ENCODE results near the gene MPPE1. TPM values are rescaled to one million over a fixed set of nuclear protein-coding genes. Genes with fewer than 3 reads are reported as not detected.

MPPE1 gene
- total RNA-seq, 1 donor from 2014 or later, result 29.4 TPM

GRCh38 chr18:11886577-11887110 is 21.5 kb downstream of the MPPE1 start:
- peaks cover 20% of the 10 kb centered on the region for H3K36me3 Mint-ChIP-seq (ENCODE audit: low read depth, unreplicated experiment)
- Histone ChIP-seq H3K79me2 (ENCODE audit: insufficient read depth, low read length) (no peaks in the 10 kb centered on the region), H3K4me3 (ENCODE audit: insufficient read depth, low read depth, low read length) (no peak overlapping the region), H4K20me1 (ENCODE audit: insufficient read depth, low read length) (no peaks in the 10 kb centered on the region), H3K4me2 (ENCODE audit: low read length) (no peak overlapping the region), H3K27me3 (ENCODE audit: insufficient read depth, low read length) (no peaks in the 10 kb centered on the region), H3K36me3 (ENCODE audit: insufficient read depth, low read length) (no peaks in the 10 kb centered on the region), H3K9me3 (ENCODE audit: insufficient read depth, low read depth, low read length) (no peaks in the 10 kb centered on the region), H3K27ac (ENCODE audit: low read depth, low read length) (no peak overlapping the region), H3K4me1 (ENCODE audit: insufficient read depth, low read length) (no peaks in the 10 kb centered on the region), H3K9ac (ENCODE audit: low read length) (no peak overlapping the region), H2AFZ (ENCODE audit: low read depth, low read length) (no peak overlapping the region)
- H3K4me3 Mint-ChIP-seq (ENCODE audit: unreplicated experiment), result no peak overlapping the region
- TF ChIP-seq EZH2 (IDR thresholded peaks at IDR 0.05; ENCODE audit: insufficient read depth, low read length) (no peak), CTCF (IDR thresholded peaks at IDR 0.05; ENCODE audit: insufficient read depth, low read depth, low read length) (no peak)
- H3K27me3 Mint-ChIP-seq (ENCODE audit: low read depth, unreplicated experiment), result no peaks in the 10 kb centered on the region
- H3K27ac Mint-ChIP-seq (ENCODE audit: unreplicated experiment), result no peak overlapping the region
- DNase-seq (ENCODE audit: low read depth), result no peak
- H3K4me1 Mint-ChIP-seq (ENCODE audit: low read depth, unreplicated experiment), result peaks cover 6% of the 10 kb centered on the region
- H3K9me3 Mint-ChIP-seq (ENCODE audit: unreplicated experiment), result no peaks in the 10 kb centered on the region
- no peak for FAIRE-seq

GRCh38 chr18:11885278-11885947 is 22.7 kb downstream of the MPPE1 start:
- Histone ChIP-seq H3K4me1 (ENCODE audit: insufficient read depth, low read length) (no peaks in the 10 kb centered on the region), H3K27me3 (ENCODE audit: insufficient read depth, low read length) (no peaks in the 10 kb centered on the region), H3K27ac (ENCODE audit: low read depth, low read length) (no peak overlapping the region), H3K4me2 (ENCODE audit: low read length) (no peak overlapping the region), H3K9me3 (ENCODE audit: insufficient read depth, low read depth, low read length) (no peaks in the 10 kb centered on the region), H3K4me3 (ENCODE audit: insufficient read depth, low read depth, low read length) (no peak overlapping the region), H2AFZ (ENCODE audit: low read depth, low read length) (no peak overlapping the region), H4K20me1 (ENCODE audit: insufficient read depth, low read length) (no peaks in the 10 kb centered on the region), H3K79me2 (ENCODE audit: insufficient read depth, low read length) (no peaks in the 10 kb centered on the region), H3K36me3 (ENCODE audit: insufficient read depth, low read length) (no peaks in the 10 kb centered on the region), H3K9ac (ENCODE audit: low read length) (no peak overlapping the region)
- DNase-seq (ENCODE audit: low read depth) (no peak), FAIRE-seq (no peak)
- H3K4me3 Mint-ChIP-seq (ENCODE audit: unreplicated experiment), result no peak overlapping the region
- no peak overlapping the region for H3K27ac Mint-ChIP-seq (ENCODE audit: unreplicated experiment)
- peaks cover 21% of the 10 kb centered on the region for H3K36me3 Mint-ChIP-seq (ENCODE audit: low read depth, unreplicated experiment)
- peaks cover 6% of the 10 kb centered on the region for H3K4me1 Mint-ChIP-seq (ENCODE audit: low read depth, unreplicated experiment)
- H3K27me3 Mint-ChIP-seq (ENCODE audit: low read depth, unreplicated experiment), result no peaks in the 10 kb centered on the region
- TF ChIP-seq EZH2 (IDR thresholded peaks at IDR 0.05; ENCODE audit: insufficient read depth, low read length) (no peak), CTCF (IDR thresholded peaks at IDR 0.05; ENCODE audit: insufficient read depth, low read depth, low read length) (no peak)
- no peaks in the 10 kb centered on the region for H3K9me3 Mint-ChIP-seq (ENCODE audit: unreplicated experiment)

GRCh38 chr18:11884396-11885030 is 23.6 kb downstream of the MPPE1 start:
- Histone ChIP-seq H3K36me3 (ENCODE audit: insufficient read depth, low read length) (no peaks in the 10 kb centered on the region), H3K9ac (ENCODE audit: low read length) (no peak overlapping the region), H2AFZ (ENCODE audit: low read depth, low read length) (no peak overlapping the region), H3K79me2 (ENCODE audit: insufficient read depth, low read length) (no peaks in the 10 kb centered on the region), H3K4me1 (ENCODE audit: insufficient read depth, low read length) (no peaks in the 10 kb centered on the region), H4K20me1 (ENCODE audit: insufficient read depth, low read length) (no peaks in the 10 kb centered on the region), H3K4me3 (ENCODE audit: insufficient read depth, low read depth, low read length) (no peak overlapping the region), H3K27ac (ENCODE audit: low read depth, low read length) (no peak overlapping the region), H3K27me3 (ENCODE audit: insufficient read depth, low read length) (no peaks in the 10 kb centered on the region), H3K4me2 (ENCODE audit: low read length) (no peak overlapping the region), H3K9me3 (ENCODE audit: insufficient read depth, low read depth, low read length) (no peaks in the 10 kb centered on the region)
- DNase-seq (ENCODE audit: low read depth) (no peak), FAIRE-seq (no peak)
- Mint-ChIP-seq H3K4me3 (ENCODE audit: unreplicated experiment) (no peak overlapping the region), H3K4me1 (ENCODE audit: low read depth, unreplicated experiment) (peaks cover 6% of the 10 kb centered on the region), H3K36me3 (ENCODE audit: low read depth, unreplicated experiment) (peaks cover 17% of the 10 kb centered on the region), H3K27me3 (ENCODE audit: low read depth, unreplicated experiment) (no peaks in the 10 kb centered on the region), H3K9me3 (ENCODE audit: unreplicated experiment) (peaks cover 2% of the 10 kb centered on the region), H3K27ac (ENCODE audit: unreplicated experiment) (no peak overlapping the region)
- TF ChIP-seq CTCF (IDR thresholded peaks at IDR 0.05; ENCODE audit: insufficient read depth, low read depth, low read length), result no peak
- TF ChIP-seq EZH2 (IDR thresholded peaks at IDR 0.05; ENCODE audit: insufficient read depth, low read length), result no peak

All from astrocyte (in vitro differentiated cells and primary cell).